ENCODE data around the gene KRTAP5-10. TPM values are rescaled to one million over a fixed set of nuclear protein-coding genes. Genes with fewer than 3 reads are reported as not detected.
"Not testable (repeated sequence)": the region's sequence is repeated elsewhere in the genome, so short reads cannot be mapped to it uniquely, and the experiment has no call there.

Gene KRTAP5-10
- total RNA-seq, 1 donor from 2014 or later: 0.23 TPM

GRCh38 chr11:71615003-71615402 is 49.6 kb downstream of the KRTAP5-10 start:
- not testable (repeated sequence) for H3K36me3 Mint-ChIP-seq (ENCODE audit: low read depth, unreplicated experiment); H3K4me1 Mint-ChIP-seq (ENCODE audit: unreplicated experiment); H3K27ac Mint-ChIP-seq (ENCODE audit: unreplicated experiment); DNase-seq (ENCODE audit: low spot score); H3K4me3 Mint-ChIP-seq (ENCODE audit: unreplicated experiment); H3K9me3 Mint-ChIP-seq (ENCODE audit: unreplicated experiment); H3K27me3 Mint-ChIP-seq (ENCODE audit: unreplicated experiment)

Other genes with a start within 250 kb of the KRTAP5-10 start
- 130 TPM for gene DHCR7, start 117.2 kb upstream of the KRTAP5-10 start, total RNA-seq (ENCODE audit: unreplicated experiment)
- 69.0 TPM for gene NADSYN1, start 112.4 kb upstream of the KRTAP5-10 start, total RNA-seq (ENCODE audit: unreplicated experiment)
- not detected for gene KRTAP5-7, start 38.3 kb upstream of the KRTAP5-10 start, total RNA-seq (ENCODE audit: unreplicated experiment)
- gene KRTAP5-8, start 27.5 kb upstream of the KRTAP5-10 start, total RNA-seq (ENCODE audit: unreplicated experiment): not detected
- gene KRTAP5-9, start 17.1 kb upstream of the KRTAP5-10 start, total RNA-seq (ENCODE audit: unreplicated experiment): 0.80 TPM
- gene KRTAP5-11, start 17.3 kb downstream of the KRTAP5-10 start, total RNA-seq (ENCODE audit: unreplicated experiment): not detected